Left lung (tissue), 10 donors: ENCODE results near the gene RPRD2. TPM values are rescaled to one million over a fixed set of nuclear protein-coding genes. Genes with fewer than 3 reads are reported as not detected.
A peak's percentile ranks its signal among the peaks of the same experiment; 100 is the strongest.

ENCODE experiments used
- ATAC-seq: fragments of 200-7000 bp; cut with Tn5 transposase; one replicate; pipeline ENCODE4 v1.9.1; 2020; ENCODE audit warnings: moderate library complexity
- DNase-seq, 4 donors: peaks; one replicate each; pipeline ENCODE4 v3.0.0-alpha.2; 2013 to 2020
- H3K27ac ChIP-seq, 2 donors: fragments of 200-600 bp; sonication (generic) in 1 of 2; one replicate each; pipeline versions ENCODE4 v1.5.0 to v1.8.0; 2020 to 2021
- H3K27me3 ChIP-seq, 2 donors: fragments of 200-600 bp; sonication (generic) in 1 of 2; one replicate each; pipeline versions ENCODE4 v1.5.0 to v1.8.0; 2020 to 2021
- H3K36me3 ChIP-seq, 2 donors: fragments of 200-600 bp; sonication (generic) in 1 of 2; one replicate each; pipeline versions ENCODE4 v1.5.0 to v1.8.0; 2020 to 2021
- H3K4me1 ChIP-seq, 2 donors: fragments of 200-600 bp; one replicate each; pipeline ENCODE4 v1.8.0; 2021
- H3K4me3 ChIP-seq, 2 donors: fragments of 200-600 bp; sonication (generic) in 1 of 2; one replicate each; pipeline versions ENCODE4 v1.5.0 to v1.8.0; 2020 to 2021; ENCODE audit warnings: mild to moderate bottlenecking in 1 of 2
- H3K9me3 ChIP-seq, 2 donors: fragments of 200-600 bp; sonication (generic) in 1 of 2; one replicate each; pipeline versions ENCODE4 v1.5.0 to v1.8.0; 2020 to 2021
- CTCF ChIP-seq, 2 donors: fragments of 200-600 bp; sonication (generic) in 1 of 2; IDR thresholded peaks; one replicate each; pipeline versions ENCODE4 v1.5.0 to v1.8.0; 2021; ENCODE audit warnings: antibody characterized with exemption in 2 of 2
- intact Hi-C, 2 donors: fragments of 100-400 bp; cut with DNase I; formaldehyde crosslinking; loops; one replicate each; pipeline versions ENCODE4 v1.11.2 to v1.14.2; 2022
- polyA plus RNA-seq, 6 donors: library from polyadenylated mRNA; unstranded; fragments of 120-200 nt; gene quantifications; one replicate each; pipeline ENCODE4 v1.2.1, GENCODE V29; 2013; ENCODE audit not compliant: insufficient read length in 6 of 6
- total RNA-seq, 2 donors: library from RNA; stranded (reverse); fragmentation: NEBNext Ultra II Directional; extraction: Animal tissue kit (Norgen Biotek cat#: 25700); gene quantifications; one replicate each; pipeline ENCODE4 v1.2.1, GENCODE V29; 2021
- donor health status: DM: no; HTN: yes; CAD: no.
- donor health status: DM: no; HTN: no; CAD: no.

RPRD2 gene
- total and polyA plus RNA-seq, 8 donors, result 26.2 to 43.8 (median 42.3) TPM

DNA sequence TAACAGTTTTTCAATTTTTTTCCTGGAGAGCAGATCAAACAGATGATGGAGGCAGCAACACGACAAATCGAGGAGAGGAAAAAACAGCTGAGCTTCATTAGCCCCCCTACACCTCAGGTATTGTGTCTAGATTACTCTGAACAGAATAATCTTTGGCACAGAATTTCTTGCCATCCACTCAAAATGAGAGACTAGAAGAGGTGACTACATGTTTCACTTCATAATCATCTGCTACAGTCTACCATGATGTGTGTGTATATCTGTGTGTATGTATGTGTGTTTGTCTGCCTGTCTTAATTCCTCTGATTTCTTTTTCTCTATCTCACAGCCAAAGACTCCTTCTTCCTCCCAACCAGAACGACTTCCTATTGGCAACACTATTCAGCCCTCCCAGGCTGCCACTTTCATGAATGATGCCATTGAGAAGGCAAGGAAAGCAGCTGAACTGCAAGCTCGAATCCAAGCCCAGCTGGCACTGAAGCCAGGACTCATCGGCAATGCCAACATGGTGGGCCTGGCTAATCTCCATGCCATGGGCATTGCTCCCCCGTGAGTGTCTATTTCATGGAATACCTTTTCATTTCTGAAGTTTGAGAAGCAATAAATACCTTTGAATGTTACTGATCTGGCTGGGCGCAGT, 31.2 kb upstream of the RPRD2 start:
- intact Hi-C loops, result no loop called here
- DNase-seq, result peak in 1 of 4 donors; percentile 21
- H3K4me1 ChIP-seq, result no peaks in the 10 kb centered on the region
- TF ChIP-seq CTCF (IDR thresholded peaks at IDR 0.05), result no peak
- no peak overlapping the region for H3K4me3 ChIP-seq
- H3K9me3 ChIP-seq, result no peaks in the 10 kb centered on the region
- H3K36me3 ChIP-seq, result peaks cover 0 to 100% of the 10 kb centered on the region in 2 donors
- H3K27ac ChIP-seq, result no peak overlapping the region
- H3K27me3 ChIP-seq, result no peaks in the 10 kb centered on the region
- no peak for ATAC-seq

DNA sequence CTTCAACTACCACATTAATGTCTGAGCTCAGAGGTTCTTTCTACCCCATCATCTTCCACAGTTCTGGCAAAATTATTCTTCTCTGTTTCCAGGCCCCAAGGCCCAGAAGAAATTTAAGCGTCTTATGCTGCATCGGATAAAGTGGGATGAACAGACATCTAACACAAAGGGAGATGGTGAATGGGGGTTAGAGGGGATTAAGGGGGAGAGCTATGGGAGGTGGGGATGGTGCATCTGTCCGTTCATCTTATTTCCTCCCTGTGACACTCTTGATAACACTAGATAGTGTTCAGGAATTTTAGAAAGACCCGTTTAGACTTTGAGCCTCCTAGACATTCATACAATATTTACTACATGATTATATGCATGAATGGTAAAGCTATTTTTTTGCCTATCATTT, 17.6 kb upstream of the RPRD2 start:
- intact Hi-C loops, result no loop called here
- H3K27ac ChIP-seq, result no peak overlapping the region
- no peak for DNase-seq
- no peaks in the 10 kb centered on the region for H3K27me3 ChIP-seq
- H3K4me3 ChIP-seq, result no peak overlapping the region
- peaks cover 0 to 100% of the 10 kb centered on the region in 2 donors for H3K36me3 ChIP-seq
- no peak for TF ChIP-seq CTCF (IDR thresholded peaks at IDR 0.05)
- no peaks in the 10 kb centered on the region for H3K9me3 ChIP-seq
- H3K4me1 ChIP-seq, result no peaks in the 10 kb centered on the region
- ATAC-seq, result no peak

GRCh38 chr1:150352866-150353265, 11.1 kb upstream of the RPRD2 start:
- Histone ChIP-seq H3K27me3 (no peaks in the 10 kb centered on the region), H3K9me3 (no peaks in the 10 kb centered on the region), H3K27ac (no peak overlapping the region), H3K36me3 (peaks cover 0 to 76% of the 10 kb centered on the region in 2 donors), H3K4me3 (no peak overlapping the region), H3K4me1 (no peaks in the 10 kb centered on the region)
- intact Hi-C loops, result no loop called here
- TF ChIP-seq CTCF (IDR thresholded peaks at IDR 0.05), result no peak
- DNase-seq, result no peak
- no peak for ATAC-seq

- ATAC-seq (peak; percentile 0), DNase-seq (peak in 2 of 4 donors; percentile 18 to 28)
- Histone ChIP-seq H3K4me1 (peaks cover 0 to 28% of the 10 kb centered on the region in 2 donors), H3K4me3 (peak overlapping the region; percentile 57 to 63), H3K27me3 (no peaks in the 10 kb centered on the region), H3K36me3 (no peaks in the 10 kb centered on the region), H3K27ac (peak overlapping the region; percentile 97 to 99), H3K9me3 (no peaks in the 10 kb centered on the region)
- intact Hi-C loops, result no loop called here
- no peak for TF ChIP-seq CTCF (IDR thresholded peaks at IDR 0.05)
Measured at GRCh38 chr1:150362721-150363425, 1.1 kb upstream of the RPRD2 start.

GRCh38 chr1:150364231-150365003, 470 bp downstream of the RPRD2 start:
- intact Hi-C loops, result no loop called here
- no peak for TF ChIP-seq CTCF (IDR thresholded peaks at IDR 0.05)
- DNase-seq, result peak; percentile 65 to 95 (median 76)
- H3K36me3 ChIP-seq, result no peaks in the 10 kb centered on the region
- no peaks in the 10 kb centered on the region for H3K27me3 ChIP-seq
- peaks cover 0 to 28% of the 10 kb centered on the region in 2 donors for H3K4me1 ChIP-seq
- H3K9me3 ChIP-seq, result no peaks in the 10 kb centered on the region
- H3K27ac ChIP-seq, result peak overlapping the region; percentile 97 to 99
- peak; percentile 63 for ATAC-seq
- peak overlapping the region; percentile 57 to 63 for H3K4me3 ChIP-seq
